Measurements from ENCODE around the gene APBA3. TPM values are rescaled to one million over a fixed set of nuclear protein-coding genes. Genes with fewer than 3 reads are reported as not detected.

APBA3 gene
- total and polyA plus RNA-seq, 9 of the 15 experiments (the other 6 are each of a cell fraction or from before 2014, with no cell fraction given) = 0.10 to 29.5 (median 11.5) TPM

- peak; percentile 39 to 45 (median 44); a peak in 5 of 6 replicates for TF ChIP-seq CTCF (IDR thresholded peaks at IDR 0.05 in 2 of 3, conservative IDR thresholded peaks at IDR 0.05 in 1 of 3; ENCODE audit: insufficient read depth in 2 of 3, low read depth in 1 of 3, low read length in 3 of 3)
- TF ChIP-seq, protein P1, sequence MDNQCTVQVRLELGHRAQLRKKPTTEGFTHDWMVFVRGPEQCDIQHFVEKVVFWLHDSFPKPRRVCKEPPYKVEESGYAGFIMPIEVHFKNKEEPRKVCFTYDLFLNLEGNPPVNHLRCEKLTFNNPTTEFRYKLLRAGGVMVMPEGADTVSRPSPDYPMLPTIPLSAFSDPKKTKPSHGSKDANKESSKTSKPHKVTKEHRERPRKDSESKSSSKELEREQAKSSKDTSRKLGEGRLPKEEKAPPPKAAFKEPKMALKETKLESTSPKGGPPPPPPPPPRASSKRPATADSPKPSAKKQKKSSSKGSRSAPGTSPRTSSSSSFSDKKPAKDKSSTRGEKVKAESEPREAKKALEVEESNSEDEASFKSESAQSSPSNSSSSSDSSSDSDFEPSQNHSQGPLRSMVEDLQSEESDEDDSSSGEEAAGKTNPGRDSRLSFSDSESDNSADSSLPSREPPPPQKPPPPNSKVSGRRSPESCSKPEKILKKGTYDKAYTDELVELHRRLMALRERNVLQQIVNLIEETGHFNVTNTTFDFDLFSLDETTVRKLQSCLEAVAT (IDR thresholded peaks at IDR 0.05) = peak in 1 of 2 experiments; percentile 71; a peak in 1 of 4 replicates
Observed at GRCh38 chr19:3783660-3784584, 22.4 kb upstream of the APBA3 start (continued).

- 93% methylated on average over 8 of the region's 13 CpGs for WGBS (ENCODE audit: insufficient coverage, low coverage, missing lambda C conversion rate)
- CTCF ChIA-PET (ENCODE audit: low intra/inter-chr PET ratio) = no interaction called here
- TF ChIP-seq PCBP1 (IDR thresholded peaks at IDR 0.05; ENCODE audit: low read depth, low read length, poor library complexity, severe bottlenecking) (no peak), HLTF (IDR thresholded peaks at IDR 0.05) (no peak), RAD51 (IDR thresholded peaks at IDR 0.05; ENCODE audit: borderline replicate concordance, low read depth) (no peak), TCF3 (CRISPR knock-in tag; IDR thresholded peaks at IDR 0.05) (no peak), SMARCC2 (IDR thresholded peaks at IDR 0.05; ENCODE audit: low read depth) (no peak), CBX2 (IDR thresholded peaks at IDR 0.05; ENCODE audit: insufficient read depth, low read length, poor library complexity, severe bottlenecking) (no peak), ARID1B (IDR thresholded peaks at IDR 0.05) (no peak), PML (IDR thresholded peaks at IDR 0.05; ENCODE audit: low read length) (no peak), POLR2G (IDR thresholded peaks at IDR 0.05; ENCODE audit: low read depth, low read length) (no peak), ELK1 (CRISPR knock-in tag; IDR thresholded peaks at IDR 0.05) (no peak)
- TF ChIP-seq, protein P2, sequence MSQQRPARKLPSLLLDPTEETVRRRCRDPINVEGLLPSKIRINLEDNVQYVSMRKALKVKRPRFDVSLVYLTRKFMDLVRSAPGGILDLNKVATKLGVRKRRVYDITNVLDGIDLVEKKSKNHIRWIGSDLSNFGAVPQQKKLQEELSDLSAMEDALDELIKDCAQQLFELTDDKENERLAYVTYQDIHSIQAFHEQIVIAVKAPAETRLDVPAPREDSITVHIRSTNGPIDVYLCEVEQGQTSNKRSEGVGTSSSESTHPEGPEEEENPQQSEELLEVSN (IDR thresholded peaks at IDR 0.05; ENCODE audit: borderline replicate concordance in 1 of 2, extremely low read depth in 1 of 2, insufficient read depth in 1 of 2, insufficient read length in 1 of 2, low read depth in 1 of 2, low read length in 1 of 2, poor library complexity in 1 of 2, severe bottlenecking in 1 of 2) = no peak
Observed at GRCh38 chr19:3782903-3783302, 21.4 kb upstream of the APBA3 start.

More at GRCh38 chr19:3782903-3783302, 21.4 kb upstream of the APBA3 start:
- Histone ChIP-seq H3K27me3 (ENCODE audit: control insufficient read depth in 2 of 2, insufficient read depth in 2 of 2, low read length in 2 of 2) (no peaks in the 10 kb centered on the region), H3K79me2 (ENCODE audit: control insufficient read depth, insufficient read depth, low read length) (peaks cover 18% of the 10 kb centered on the region), H3K9me3 (replicated peaks; ENCODE audit: control insufficient read depth, insufficient read depth, low read depth, low read length) (peaks cover 20% of the 10 kb centered on the region), H3K4me3 (no peak overlapping the region), H3K4me1 (replicated peaks in 1 of 2; ENCODE audit: control insufficient read depth in 2 of 2, insufficient read depth in 2 of 2, low read length in 2 of 2) (peaks cover 0 to 47% of the 10 kb centered on the region in 2 experiments; a peak in 2 of 5 replicates), H3K4me2 (ENCODE audit: insufficient read depth, low read length) (no peak overlapping the region), H3K9me1 (ENCODE audit: control insufficient read depth, insufficient read depth, low read length) (no peaks in the 10 kb centered on the region), H3K36me3 (ENCODE audit: control insufficient read depth, insufficient read depth, low read length) (peaks cover 28% of the 10 kb centered on the region; the same call in 2 of the 3 replicates), H3K27ac (ENCODE audit: extremely low read depth, low read depth, low read length) (no peak overlapping the region), H4K20me1 (replicated peaks; ENCODE audit: control insufficient read depth, insufficient read depth, low read length) (no peaks in the 10 kb centered on the region), H2AFZ (ENCODE audit: low read depth, low read length) (no peak overlapping the region), H3K9ac (ENCODE audit: insufficient read depth in 1 of 2, low read depth in 2 of 2, low read length in 2 of 2) (no peak overlapping the region)
- intact Hi-C loops (cut with micrococcal nuclease) = loop anchor here (10.0 kb wide), 1 partner anchor 62 kb away; no protein-coding TSS in a partner anchor
- no TSS peak for BruUV-seq (replicated peaks)
- no peak for ATAC-seq
- POLR2A ChIA-PET = interaction anchor here (0.9 to 1.1 kb wide), 2 partner anchors 8 to 13 kb away, joined by 3 to 4 read pairs; no protein-coding TSS in a partner anchor
- no peak for DNase-seq (ENCODE audit: extremely low read depth in 1 of 4, low spot score in 3 of 4)
- FAIRE-seq = no peak
- in situ Hi-C loops (cut with MboI) = no loop called here
